Natural killer cell (primary cell): ENCODE data around the gene VTCN1. TPM values are rescaled to one million over a fixed set of nuclear protein-coding genes. Genes with fewer than 3 reads are reported as not detected.

Source experiments
- ATAC-seq, 3 donors: fragments of 150-1000 bp in 2 of 3; fragments of 200-7000 bp in 1 of 3; cut with Tn5 transposase; 1 replicate in 1 of 3; 2 replicates in 2 of 3; pipeline ENCODE4 v1.10.0; 2021; ENCODE audit warnings: mild to moderate bottlenecking in 2 of 3, moderate library complexity in 2 of 3
- DNase-seq, 2 donors: peaks; one replicate each; pipeline versions ENCODE4 v3.0.0 to v3.0.0-alpha.2; 2013 to 2021; ENCODE audit warnings: mixed read lengths in 1 of 2
- H3K27ac ChIP-seq: one replicate; pipeline ENCODE4 v1.5.1; 2013; ENCODE audit warnings: mild to moderate bottlenecking, low read length
- H3K27me3 ChIP-seq: one replicate; pipeline ENCODE4 v1.6.1; 2013; ENCODE audit warnings: low read length; ENCODE audit not compliant: control insufficient read depth, insufficient read depth
- H3K36me3 ChIP-seq: one replicate; pipeline ENCODE4 v1.6.1; 2013; ENCODE audit warnings: low read length; ENCODE audit not compliant: control insufficient read depth, insufficient read depth
- H3K4me1 ChIP-seq: one replicate; pipeline ENCODE4 v1.6.1; 2013; ENCODE audit warnings: low read length; ENCODE audit not compliant: control insufficient read depth, insufficient read depth
- H3K4me3 ChIP-seq: one replicate; pipeline ENCODE4 v1.5.1; 2013; ENCODE audit warnings: low read length
- H3K9me3 ChIP-seq: one replicate; pipeline ENCODE4 v1.6.1; 2013; ENCODE audit warnings: low read length; ENCODE audit not compliant: control insufficient read depth, insufficient read depth
- H3K27ac Mint-ChIP-seq, 2 donors: one replicate each; pipeline ENCODE4 v1.8.0; 2022; ENCODE audit warnings: mild to moderate bottlenecking in 2 of 2, mixed read lengths in 2 of 2, moderate library complexity in 1 of 2
- H3K27me3 Mint-ChIP-seq, 2 donors: one replicate each; pipeline ENCODE4 v1.8.0; 2022; ENCODE audit warnings: low read depth in 2 of 2, mixed read lengths in 2 of 2
- H3K36me3 Mint-ChIP-seq: one replicate; pipeline ENCODE4 v1.8.0; 2022; ENCODE audit warnings: mixed read lengths
- H3K4me1 Mint-ChIP-seq, 2 donors: one replicate each; pipeline ENCODE4 v1.8.0; 2022; ENCODE audit warnings: mixed read lengths in 2 of 2
- H3K4me3 Mint-ChIP-seq: one replicate; pipeline ENCODE4 v1.8.0; 2022; ENCODE audit warnings: mild to moderate bottlenecking, moderate library complexity, mixed read lengths
- H3K9me3 Mint-ChIP-seq, 2 donors: one replicate each; pipeline ENCODE4 v1.8.0; 2022; ENCODE audit warnings: mixed read lengths in 2 of 2
- CTCF ChIP-seq: fragments of 200-600 bp; IDR thresholded peaks from one replicate; pipeline ENCODE4 v1.8.0; 2022; ENCODE audit warnings: antibody characterized with exemption
- WGBS: methylation state at CpG from one replicate; pipeline ENCODE4 v1.1.7; 2013; ENCODE audit warnings: missing lambda C conversion rate; ENCODE audit not compliant: insufficient coverage; 5-methylcytosine and 5-hydroxymethylcytosine counted together
- intact Hi-C: fragments of 100-400 bp; cut with micrococcal nuclease; formaldehyde crosslinking; loops from one replicate; pipeline ENCODE4 v1.14.2; 2022
- total RNA-seq, 4 donors: library from RNA; stranded (reverse); fragments of 120-200 nt in 1 of 4; gene quantifications; one replicate each; pipeline versions ENCODE4 v1.2.3 to v1.2.4, GENCODE V29; 2013 to 2022

The VTCN1 gene
- total RNA-seq, 3 donors from 2014 or later (not counting 1 experiment from before 2014, with no cell fraction given), result not detected

DNA sequence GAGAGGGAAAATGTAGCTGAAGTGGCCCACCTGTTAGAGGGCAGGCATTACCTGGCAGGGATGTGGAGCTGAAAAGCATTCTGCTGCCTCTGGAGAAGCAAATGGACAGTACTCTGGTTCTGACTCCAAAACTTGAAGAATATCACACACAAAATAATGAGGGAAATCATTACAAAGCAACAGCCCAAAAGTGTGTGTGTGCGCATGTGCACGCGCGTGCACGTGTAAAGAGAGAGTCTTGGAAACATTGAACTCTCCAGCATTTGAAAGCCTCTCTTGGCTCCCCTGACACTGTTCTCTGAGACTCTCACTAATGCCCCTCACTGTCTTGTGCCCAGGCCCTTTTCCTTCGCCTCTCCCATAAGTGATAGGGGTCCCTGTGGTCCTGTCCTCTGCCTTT is 2.3 kb upstream of the VTCN1 start:
- H3K4me1 Mint-ChIP-seq, result no peaks in the 10 kb centered on the region
- intact Hi-C loops, result no loop called here
- 97% methylated on average over 6 of the region's 6 CpGs for WGBS
- H3K27ac Mint-ChIP-seq, result no peak overlapping the region
- ATAC-seq (no peak), DNase-seq (no peak)
- no peaks in the 10 kb centered on the region for H3K36me3 Mint-ChIP-seq
- no peaks in the 10 kb centered on the region for H3K4me1 ChIP-seq
- H3K9me3 Mint-ChIP-seq, result peaks cover 0 to 2% of the 10 kb centered on the region in 2 donors
- H3K4me3 Mint-ChIP-seq, result no peak overlapping the region
- H3K27me3 ChIP-seq, result no peaks in the 10 kb centered on the region
- no peaks in the 10 kb centered on the region for H3K9me3 ChIP-seq
- no peak overlapping the region for H3K4me3 ChIP-seq
- no peak for TF ChIP-seq CTCF
- H3K27ac ChIP-seq, result no peak overlapping the region
- no peaks in the 10 kb centered on the region for H3K36me3 ChIP-seq
- peaks cover 0 to 9% of the 10 kb centered on the region in 2 donors for H3K27me3 Mint-ChIP-seq

DNA sequence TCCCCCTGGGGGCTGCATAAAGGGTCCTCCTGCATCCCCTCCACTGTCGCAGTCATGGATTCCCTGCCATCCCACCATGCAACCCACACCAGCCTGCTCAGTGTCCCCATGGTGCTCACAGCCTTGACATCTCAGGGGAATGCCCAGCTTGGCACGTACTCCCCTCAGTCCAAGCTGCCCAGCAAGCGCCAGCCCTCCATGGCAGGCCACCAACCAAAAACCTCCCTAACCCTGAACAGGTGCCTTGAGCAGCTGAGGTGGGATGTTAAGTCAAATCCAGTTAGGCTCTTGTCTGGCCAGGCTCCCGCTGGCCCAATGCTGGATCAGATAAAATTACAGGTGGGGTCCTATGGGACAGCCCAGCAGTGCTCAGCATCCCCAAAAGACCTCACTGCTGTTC is 341 bp downstream of the VTCN1 start:
- Mint-ChIP-seq H3K36me3 (no peaks in the 10 kb centered on the region), H3K9me3 (no peaks in the 10 kb centered on the region), H3K27ac (no peak overlapping the region), H3K4me1 (no peaks in the 10 kb centered on the region), H3K27me3 (peaks cover 0 to 15% of the 10 kb centered on the region in 2 donors), H3K4me3 (no peak overlapping the region)
- no peaks in the 10 kb centered on the region for H3K9me3 ChIP-seq
- no peaks in the 10 kb centered on the region for H3K27me3 ChIP-seq
- ATAC-seq (no peak), DNase-seq (no peak)
- H3K27ac ChIP-seq, result no peak overlapping the region
- no peak overlapping the region for H3K4me3 ChIP-seq
- no peaks in the 10 kb centered on the region for H3K4me1 ChIP-seq
- TF ChIP-seq CTCF, result no peak
- H3K36me3 ChIP-seq, result no peaks in the 10 kb centered on the region
- 84% methylated on average over 4 of the region's 4 CpGs for WGBS
- intact Hi-C loops, result no loop called here

DNA sequence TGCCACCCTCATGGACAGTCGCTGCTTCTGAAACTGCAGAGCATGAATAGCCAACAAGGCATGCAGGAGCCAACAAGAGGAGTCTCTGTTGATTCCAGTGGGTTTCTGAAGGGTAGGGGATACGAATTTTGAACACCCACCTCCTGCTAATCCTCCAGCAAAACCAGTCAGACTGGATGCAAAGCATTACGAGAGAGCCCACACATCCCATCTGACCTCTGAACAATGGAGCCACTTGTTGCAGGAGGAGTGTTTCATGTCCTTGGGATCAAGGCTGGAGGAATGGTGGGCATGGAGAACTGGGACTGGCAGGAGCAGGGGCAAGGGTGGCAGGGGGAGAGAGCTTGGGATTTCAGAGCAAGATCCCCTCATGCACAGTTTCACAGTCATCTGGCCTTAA is 1.6 kb downstream of the VTCN1 start:
- no peak overlapping the region for H3K4me3 ChIP-seq
- no peaks in the 10 kb centered on the region for H3K4me1 ChIP-seq
- WGBS, result 79% methylated on average over 2 of the region's 3 CpGs
- Mint-ChIP-seq H3K27ac (no peak overlapping the region), H3K27me3 (peaks cover 0 to 15% of the 10 kb centered on the region in 2 donors), H3K4me3 (no peak overlapping the region), H3K4me1 (no peaks in the 10 kb centered on the region), H3K9me3 (no peaks in the 10 kb centered on the region), H3K36me3 (no peaks in the 10 kb centered on the region)
- no peak for DNase-seq
- no peaks in the 10 kb centered on the region for H3K36me3 ChIP-seq
- intact Hi-C loops, result no loop called here
- H3K27ac ChIP-seq, result no peak overlapping the region
- ATAC-seq, result no peak
- no peaks in the 10 kb centered on the region for H3K9me3 ChIP-seq
- H3K27me3 ChIP-seq, result no peaks in the 10 kb centered on the region
- no peak for TF ChIP-seq CTCF

DNA sequence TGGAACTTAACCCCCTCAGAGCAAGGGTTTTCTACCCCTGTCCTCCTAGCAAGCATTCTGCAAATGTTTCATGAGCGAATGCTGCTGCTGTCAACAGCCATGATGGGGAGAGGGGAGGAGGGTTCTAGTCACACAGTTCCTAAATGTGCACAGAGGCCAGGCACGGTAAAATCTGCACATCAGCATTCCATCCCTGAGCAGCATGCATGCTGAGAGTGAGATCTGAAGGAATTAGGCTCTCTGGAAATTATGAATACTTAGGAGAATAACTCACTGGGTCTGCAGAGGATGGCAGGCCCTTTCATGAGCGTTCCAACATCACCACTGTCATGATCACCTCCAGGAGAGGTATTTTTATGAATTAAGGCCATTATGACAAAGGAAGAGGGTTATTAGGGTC is 2.1 kb downstream of the VTCN1 start:
- Mint-ChIP-seq H3K27me3 (peaks cover 0 to 15% of the 10 kb centered on the region in 2 donors), H3K4me1 (no peaks in the 10 kb centered on the region), H3K36me3 (no peaks in the 10 kb centered on the region), H3K4me3 (no peak overlapping the region), H3K9me3 (no peaks in the 10 kb centered on the region), H3K27ac (no peak overlapping the region)
- ATAC-seq, result no peak
- no peaks in the 10 kb centered on the region for H3K9me3 ChIP-seq
- intact Hi-C loops, result no loop called here
- no peak overlapping the region for H3K27ac ChIP-seq
- H3K27me3 ChIP-seq, result no peaks in the 10 kb centered on the region
- H3K4me1 ChIP-seq, result no peaks in the 10 kb centered on the region
- H3K4me3 ChIP-seq, result no peak overlapping the region
- TF ChIP-seq CTCF, result no peak
- WGBS, result 78% methylated on average over 2 of the region's 3 CpGs
- no peaks in the 10 kb centered on the region for H3K36me3 ChIP-seq
- DNase-seq, result no peak
